IMR-90 (cell line): ENCODE data around the gene PPM1F.

Experiments
- BHLHE40 ChIP-seq: fragments of 150-350 bp; IDR thresholded peaks from 2 replicates; pipeline ENCODE4 v1.6.1; 2016; ENCODE audit warnings: mild to moderate bottlenecking, low read depth, low read length
- CEBPB ChIP-seq: IDR thresholded peaks from 2 replicates; pipeline ENCODE4 v1.6.1; 2012; ENCODE audit warnings: low read depth, low read length, improper control_type of control experiment
- MAZ ChIP-seq: IDR thresholded peaks from 2 replicates; pipeline ENCODE4 v1.6.1; 2012; ENCODE audit warnings: low read depth, mild to moderate bottlenecking, low read length, improper control_type of control experiment, moderate library complexity, borderline replicate concordance
- MXI1 ChIP-seq: IDR thresholded peaks from 2 replicates; pipeline ENCODE4 v1.6.1; 2012; ENCODE audit warnings: low read depth, mild to moderate bottlenecking, low read length, moderate library complexity, borderline replicate concordance
- POLR2A ChIP-seq: IDR thresholded peaks from 2 replicates; pipeline ENCODE4 v1.6.1; 2012; ENCODE audit warnings: mild to moderate bottlenecking, low read depth, low read length
- RAD21 ChIP-seq: IDR thresholded peaks from 2 replicates; pipeline ENCODE4 v1.6.1; 2012; ENCODE audit warnings: low read length, improper control_type of control experiment
- USF2 ChIP-seq: fragments of 150-350 bp; IDR thresholded peaks from 2 replicates; pipeline ENCODE4 v1.6.1; 2017; ENCODE audit warnings: mild to moderate bottlenecking, antibody characterized with exemption, low read length, low read depth
- TF ChIP-seq, protein P1 (sequence below): conservative IDR thresholded peaks from 2 replicates; pipeline ENCODE4 v1.5.1; 2012; ENCODE audit warnings: mild to moderate bottlenecking, low read depth, low read length, improper control_type of control experiment
- TF ChIP-seq, protein P2 (sequence below): fragments of 150-350 bp; IDR thresholded peaks from 2 replicates; pipeline ENCODE4 v1.6.1; 2016; ENCODE audit warnings: low read depth, mild to moderate bottlenecking, low read length, moderate library complexity, borderline replicate concordance

DNA sequence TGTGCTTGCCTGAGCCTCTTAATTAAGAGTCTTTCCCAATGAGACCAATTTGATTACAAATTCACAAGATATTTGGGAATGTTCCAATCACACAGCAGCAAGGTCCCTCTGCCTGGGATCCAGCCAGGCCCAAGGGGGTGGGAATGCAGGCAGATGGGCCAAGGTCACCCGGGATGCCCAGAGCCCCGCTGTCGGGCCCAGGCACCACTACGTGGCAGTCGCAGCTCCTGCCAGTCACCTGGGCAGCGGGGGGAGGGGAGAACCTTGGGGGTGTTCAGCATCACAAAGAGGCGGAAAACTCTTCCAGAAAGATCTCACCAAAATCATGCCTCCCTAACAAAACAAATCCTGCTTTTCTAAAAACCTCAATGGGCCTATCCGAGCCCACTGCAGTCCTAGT lies 30.9 kb downstream of the PPM1F start:
- TF ChIP-seq, protein P1, sequence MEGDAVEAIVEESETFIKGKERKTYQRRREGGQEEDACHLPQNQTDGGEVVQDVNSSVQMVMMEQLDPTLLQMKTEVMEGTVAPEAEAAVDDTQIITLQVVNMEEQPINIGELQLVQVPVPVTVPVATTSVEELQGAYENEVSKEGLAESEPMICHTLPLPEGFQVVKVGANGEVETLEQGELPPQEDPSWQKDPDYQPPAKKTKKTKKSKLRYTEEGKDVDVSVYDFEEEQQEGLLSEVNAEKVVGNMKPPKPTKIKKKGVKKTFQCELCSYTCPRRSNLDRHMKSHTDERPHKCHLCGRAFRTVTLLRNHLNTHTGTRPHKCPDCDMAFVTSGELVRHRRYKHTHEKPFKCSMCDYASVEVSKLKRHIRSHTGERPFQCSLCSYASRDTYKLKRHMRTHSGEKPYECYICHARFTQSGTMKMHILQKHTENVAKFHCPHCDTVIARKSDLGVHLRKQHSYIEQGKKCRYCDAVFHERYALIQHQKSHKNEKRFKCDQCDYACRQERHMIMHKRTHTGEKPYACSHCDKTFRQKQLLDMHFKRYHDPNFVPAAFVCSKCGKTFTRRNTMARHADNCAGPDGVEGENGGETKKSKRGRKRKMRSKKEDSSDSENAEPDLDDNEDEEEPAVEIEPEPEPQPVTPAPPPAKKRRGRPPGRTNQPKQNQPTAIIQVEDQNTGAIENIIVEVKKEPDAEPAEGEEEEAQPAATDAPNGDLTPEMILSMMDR: no peak
- TF ChIP-seq POLR2A: no peak
- TF ChIP-seq USF2: no peak
- TF ChIP-seq, protein P2, sequence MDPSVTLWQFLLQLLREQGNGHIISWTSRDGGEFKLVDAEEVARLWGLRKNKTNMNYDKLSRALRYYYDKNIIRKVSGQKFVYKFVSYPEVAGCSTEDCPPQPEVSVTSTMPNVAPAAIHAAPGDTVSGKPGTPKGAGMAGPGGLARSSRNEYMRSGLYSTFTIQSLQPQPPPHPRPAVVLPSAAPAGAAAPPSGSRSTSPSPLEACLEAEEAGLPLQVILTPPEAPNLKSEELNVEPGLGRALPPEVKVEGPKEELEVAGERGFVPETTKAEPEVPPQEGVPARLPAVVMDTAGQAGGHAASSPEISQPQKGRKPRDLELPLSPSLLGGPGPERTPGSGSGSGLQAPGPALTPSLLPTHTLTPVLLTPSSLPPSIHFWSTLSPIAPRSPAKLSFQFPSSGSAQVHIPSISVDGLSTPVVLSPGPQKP: no peak
- no peak for TF ChIP-seq MXI1
- TF ChIP-seq MAZ: no peak
- TF ChIP-seq RAD21: no peak
- no peak for TF ChIP-seq CEBPB
- no peak for TF ChIP-seq BHLHE40
